GM19193 (cell line): ENCODE data around the gene DNM1L.

Source experiments
- POLR2A ChIP-seq: IDR thresholded peaks from 4 replicates; pipeline ENCODE4 v1.6.1; 2011; ENCODE audit not compliant: insufficient read depth, insufficient read length; ENCODE audit errors: extremely low read depth

DNM1L gene

GRCh38 chr12:32727237-32727636 is 48.1 kb downstream of the DNM1L start:
- no peak for TF ChIP-seq POLR2A

GRCh38 chr12:32734952-32735351 is 55.9 kb downstream of the DNM1L start:
- no peak for TF ChIP-seq POLR2A

GRCh38 chr12:32736445-32736844 is 57.3 kb downstream of the DNM1L start:
- TF ChIP-seq POLR2A = no peak

GRCh38 chr12:32737715-32738114 is 58.6 kb downstream of the DNM1L start:
- TF ChIP-seq POLR2A = no peak

GRCh38 chr12:32739279-32739678 is 60.2 kb downstream of the DNM1L start:
- TF ChIP-seq POLR2A = no peak

GRCh38 chr12:32742133-32742532 is 63.0 kb downstream of the DNM1L start:
- TF ChIP-seq POLR2A = no peak

GRCh38 chr12:32743264-32743663 is 64.2 kb downstream of the DNM1L start:
- no peak for TF ChIP-seq POLR2A

GRCh38 chr12:32753605-32754004 is 74.5 kb downstream of the DNM1L start:
- no peak for TF ChIP-seq POLR2A

- TF ChIP-seq POLR2A = no peak
Observed at GRCh38 chr12:32754111-32754510, 75.0 kb downstream of the DNM1L start.

- TF ChIP-seq POLR2A = no peak
Observed at GRCh38 chr12:32755051-32755653, 76.1 kb downstream of the DNM1L start.

GRCh38 chr12:32755654-32756475 is 76.8 kb downstream of the DNM1L start, which contains the start of gene YARS2:
YARS2 (minus strand) TSS chr12:32755897; CDS start chr12:32755874, 23 bp downstream.
- peak; percentile 98 for TF ChIP-seq POLR2A

- no peak for TF ChIP-seq POLR2A
Observed at GRCh38 chr12:32756476-32757066, 77.5 kb downstream of the DNM1L start.

- TF ChIP-seq POLR2A = no peak
Observed at GRCh38 chr12:32757157-32757556, 78.1 kb downstream of the DNM1L start.

- no peak for TF ChIP-seq POLR2A
Observed at GRCh38 chr12:32761716-32762115, 82.6 kb downstream of the DNM1L start.

GRCh38 chr12:32765906-32766305 is 86.8 kb downstream of the DNM1L start:
- no peak for TF ChIP-seq POLR2A

- no peak for TF ChIP-seq POLR2A
Observed at GRCh38 chr12:32768518-32768917, 89.4 kb downstream of the DNM1L start.
